AG04450 (cell line): ENCODE results near the gene EWSR1. TPM values are rescaled to one million over a fixed set of nuclear protein-coding genes. Genes with fewer than 3 reads are reported as not detected.

Experiments used
- CTCF ChIA-PET: fragments of 300-600, 350-600 bp; formaldehyde crosslinking; extraction: SDS; loops from one replicate; lab custom pipeline; 2022; ENCODE audit warnings: antibody characterized with exemption, inconsistent platforms; lab: Charles Lee
- POLR2A ChIA-PET: fragments of 350-600 bp; formaldehyde crosslinking; extraction: SDS; loops from one replicate; lab custom pipeline; 2021; ENCODE audit warnings: antibody characterized with exemption, inconsistent platforms; lab: Yijun Ruan, JAX
- DNase-seq: peaks from one replicate; pipeline ENCODE4 v3.0.0-alpha.2; 2011; ENCODE audit warnings: low read depth, low spot score
- H3K27ac ChIP-seq: one replicate; pipeline ENCODE4 v1.5.1; 2012; ENCODE audit warnings: low read depth, low read length, control low read depth
- H3K27me3 ChIP-seq: one replicate; pipeline ENCODE4 v1.6.0; 2012; ENCODE audit warnings: low read length; ENCODE audit not compliant: control insufficient read depth, insufficient read depth
- H3K4me3 ChIP-seq: 2 replicates; pipeline ENCODE4 v1.5.1; 2011; ENCODE audit warnings: mild to moderate bottlenecking, low read depth, low read length, control low read depth
- H3K9me3 ChIP-seq: 2 replicates; pipeline ENCODE4 v1.5.1; 2012; ENCODE audit warnings: low read length; ENCODE audit not compliant: control insufficient read depth, insufficient read depth
- CTCF ChIP-seq: IDR thresholded peaks from 2 replicates; pipeline ENCODE4 v1.5.1; 2011; ENCODE audit warnings: low read depth, low read length, control low read depth, inconsistent platforms
- polyA plus RNA-seq: library from polyadenylated mRNA; depleted of rRNA; stranded (reverse); fragments of >200 nt; gene quantifications from 2 replicates; pipeline ENCODE4 v1.2.3, GENCODE V29; 2011

EWSR1 gene
- polyA plus RNA-seq, 1 experiment, result 146 TPM

DNA sequence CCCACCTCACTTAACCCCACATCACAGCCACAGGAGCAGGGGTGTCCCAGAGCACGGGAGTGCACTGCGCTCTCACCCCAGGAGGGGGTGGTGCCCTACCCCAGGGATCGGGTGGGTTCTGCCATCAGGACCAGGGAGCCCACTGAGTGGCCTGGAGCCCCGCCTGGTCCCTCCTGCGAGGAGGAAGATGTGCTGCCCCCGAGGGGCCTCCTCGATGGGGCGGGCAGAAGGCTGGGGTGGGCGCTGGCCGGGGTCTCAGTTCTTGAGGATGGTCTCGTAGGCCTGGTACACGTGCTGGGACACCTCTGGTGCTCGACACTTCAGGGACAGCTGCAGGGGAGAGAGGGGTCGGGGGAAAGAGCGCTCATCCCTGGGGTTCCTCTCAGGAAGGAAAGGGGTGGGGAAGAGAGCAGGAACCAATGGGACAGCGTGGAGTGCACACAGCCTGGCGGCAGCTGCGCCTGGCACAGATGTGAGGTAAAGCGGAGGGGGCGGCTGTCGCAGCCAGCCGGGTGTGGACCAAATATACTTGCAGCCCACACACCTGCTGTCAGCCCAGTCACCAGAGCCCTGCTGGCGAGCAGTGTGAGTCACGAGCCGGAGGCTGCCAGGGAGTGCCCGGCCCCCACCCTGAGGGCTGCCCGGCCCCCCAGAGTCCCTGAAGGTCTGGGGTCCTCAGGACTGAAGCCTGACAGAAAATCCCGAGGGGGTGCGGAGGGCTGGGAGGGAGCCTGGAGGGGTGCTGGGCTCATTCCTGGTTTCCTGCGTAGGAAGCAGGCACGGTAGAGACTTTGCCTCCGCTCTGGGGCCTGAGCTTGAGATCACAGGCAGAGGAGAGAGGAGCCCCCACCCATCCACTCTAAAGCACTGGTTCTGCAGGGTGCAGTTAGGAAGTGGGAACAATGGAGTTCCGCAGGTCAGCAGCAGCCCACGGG is 60.8 kb downstream of the EWSR1 start:
- Histone ChIP-seq H3K4me3 (no peak overlapping the region), H3K27me3 (no peaks in the 10 kb centered on the region), H3K9me3 (no peaks in the 10 kb centered on the region; the same call in 1 of the 2 replicates), H3K27ac (no peak overlapping the region)
- TF ChIP-seq CTCF, result no peak
- no peak for DNase-seq
- POLR2A ChIA-PET, result no interaction called here
- CTCF ChIA-PET, result no interaction called here

GRCh38 chr22:29329581-29329980 is 61.5 kb downstream of the EWSR1 start:
- no peak overlapping the region for H3K27ac ChIP-seq
- CTCF ChIA-PET, result no interaction called here
- no peak overlapping the region for H3K4me3 ChIP-seq
- POLR2A ChIA-PET, result no interaction called here
- H3K9me3 ChIP-seq, result no peaks in the 10 kb centered on the region; the same call in 1 of the 2 replicates
- DNase-seq, result no peak
- no peaks in the 10 kb centered on the region for H3K27me3 ChIP-seq
- TF ChIP-seq CTCF, result no peak

- Histone ChIP-seq H3K9me3 (no peaks in the 10 kb centered on the region; the same call in 1 of the 2 replicates), H3K27ac (no peak overlapping the region), H3K27me3 (no peaks in the 10 kb centered on the region), H3K4me3 (no peak overlapping the region)
- POLR2A ChIA-PET, result no interaction called here
- no peak for DNase-seq
- no peak for TF ChIP-seq CTCF
- CTCF ChIA-PET, result no interaction called here
Observed at GRCh38 chr22:29330291-29330690, 62.2 kb downstream of the EWSR1 start.

- no peak overlapping the region for H3K27ac ChIP-seq
- no peak for DNase-seq
- ChIA-PET CTCF (no interaction called here), POLR2A (no interaction called here)
- H3K4me3 ChIP-seq, result no peak overlapping the region
- no peak for TF ChIP-seq CTCF
- no peaks in the 10 kb centered on the region; the same call in 1 of the 2 replicates for H3K9me3 ChIP-seq
- no peaks in the 10 kb centered on the region for H3K27me3 ChIP-seq
Observed at GRCh38 chr22:29330753-29331152, 62.7 kb downstream of the EWSR1 start.

DNA sequence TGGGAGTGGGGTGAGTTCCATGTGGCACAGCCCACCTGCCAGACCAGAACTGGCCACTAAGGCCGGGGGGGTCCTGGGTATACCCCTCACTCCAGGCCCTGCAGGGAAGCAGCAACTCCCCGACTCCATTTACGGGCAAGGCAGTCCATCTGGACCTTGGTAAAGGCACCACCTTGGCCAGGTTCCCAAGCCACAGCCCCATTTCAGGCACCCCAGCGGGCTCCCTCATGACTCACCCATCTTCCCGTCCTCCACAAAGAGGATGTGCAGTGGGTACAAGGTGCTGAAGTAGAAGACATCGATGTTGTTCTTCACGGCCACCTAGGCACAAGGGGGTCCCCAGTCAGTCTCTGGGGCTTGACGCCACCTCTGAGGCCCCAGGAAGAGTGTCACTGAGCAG is 63.1 kb downstream of the EWSR1 start:
- Histone ChIP-seq H3K27me3 (no peaks in the 10 kb centered on the region), H3K27ac (no peak overlapping the region), H3K4me3 (no peak overlapping the region), H3K9me3 (no peaks in the 10 kb centered on the region; the same call in 1 of the 2 replicates)
- ChIA-PET POLR2A (no interaction called here), CTCF (no interaction called here)
- no peak for TF ChIP-seq CTCF
- DNase-seq, result no peak
